ENCODE measurements around the gene ATP5ME. TPM values are rescaled to one million over a fixed set of nuclear protein-coding genes. Genes with fewer than 3 reads are reported as not detected.
A peak's percentile ranks its signal among the peaks of the same experiment; 100 is the strongest.

Gene ATP5ME
- total RNA-seq, 2 donors from 2014 or later, result 187 to 224 TPM

DNA sequence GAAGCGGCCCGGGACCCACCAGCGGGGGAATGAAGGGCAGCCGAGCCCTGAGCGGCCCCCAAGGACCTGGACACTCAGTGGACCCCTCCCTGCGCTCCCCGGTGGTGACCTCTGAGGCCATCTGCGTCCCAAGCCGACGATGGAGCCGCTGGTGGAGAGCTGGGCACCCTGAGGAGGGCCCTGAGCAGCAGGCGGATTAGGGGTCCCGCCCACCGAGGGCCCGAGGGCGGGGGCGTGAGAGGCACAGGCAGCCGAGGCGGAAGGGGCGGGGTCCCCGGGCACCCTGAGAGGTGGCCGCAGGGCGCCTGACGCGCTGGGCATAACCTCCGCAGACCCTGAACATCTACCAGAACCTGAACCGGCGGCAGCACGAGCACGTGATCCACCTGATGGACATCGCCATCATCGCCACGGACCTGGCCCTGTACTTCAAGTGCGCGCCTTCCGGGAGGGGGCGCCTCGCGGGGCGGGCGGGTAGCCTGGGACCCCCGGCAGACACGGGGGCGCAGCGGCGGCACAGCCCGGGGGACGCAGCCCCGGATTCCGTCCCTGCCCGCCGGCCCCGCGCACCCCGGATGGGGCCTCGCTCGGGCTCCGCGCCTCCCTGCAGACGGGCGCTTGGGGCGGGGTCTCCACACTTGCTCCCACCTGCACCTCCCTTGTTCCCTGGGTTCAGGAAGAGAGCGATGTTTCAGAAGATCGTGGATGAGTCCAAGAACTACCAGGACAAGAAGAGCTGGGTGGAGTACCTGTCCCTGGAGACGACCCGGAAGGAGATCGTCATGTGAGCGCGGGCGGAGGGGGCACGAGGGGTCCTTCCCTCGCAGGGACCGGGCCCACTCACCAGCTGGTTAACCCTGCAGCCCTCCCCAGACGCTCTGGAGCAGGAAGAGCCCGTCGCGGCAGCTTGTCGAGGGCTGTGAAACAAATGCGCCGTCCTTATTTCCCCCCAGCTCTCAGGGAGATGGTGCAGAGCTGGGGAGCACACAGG, 10.3 kb downstream of the ATP5ME start:
- H3K27me3 Mint-ChIP-seq, result no peaks in the 10 kb centered on the region
- peaks cover 0 to 16% of the 10 kb centered on the region in 2 donors for H3K4me1 Mint-ChIP-seq (ENCODE audit: low read depth in 2 of 2)
- peak overlapping the region; percentile 85 for H3K4me3 Mint-ChIP-seq
- H3K9me3 Mint-ChIP-seq, result no peaks in the 10 kb centered on the region
- H3K27ac Mint-ChIP-seq, result peak overlapping the region; percentile 56 to 75
- no peaks in the 10 kb centered on the region for H3K36me3 Mint-ChIP-seq
- ATAC-seq, result peak; percentile 86 to 88
- DNase-seq (ENCODE audit: low spot score), result peak; percentile 80

DNA sequence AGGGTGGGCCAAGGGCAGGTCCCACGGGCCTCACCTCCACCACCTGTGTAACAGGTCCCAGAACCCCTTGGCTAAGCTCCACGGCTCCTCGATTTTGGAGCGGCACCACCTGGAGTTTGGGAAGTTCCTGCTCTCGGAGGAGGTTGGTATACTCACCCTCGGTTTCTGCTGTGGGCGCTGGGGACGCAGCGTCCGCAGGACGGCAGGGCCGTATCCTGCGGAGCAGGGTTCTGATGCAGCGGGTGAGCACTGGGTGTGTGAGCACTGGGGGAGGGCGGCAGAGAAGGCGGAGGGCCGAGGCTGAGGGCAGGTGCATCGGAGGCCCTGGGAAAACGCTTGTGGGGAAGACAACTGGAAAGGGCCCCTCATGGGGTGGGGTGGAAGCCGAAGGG, 11.0 kb downstream of the ATP5ME start:
- DNase-seq (ENCODE audit: low spot score) (no peak), ATAC-seq (peak in 1 of 2 donors; percentile 1)
- H3K4me3 Mint-ChIP-seq, result peak overlapping the region; percentile 85
- H3K27me3 Mint-ChIP-seq, result no peaks in the 10 kb centered on the region
- H3K36me3 Mint-ChIP-seq, result no peaks in the 10 kb centered on the region
- H3K27ac Mint-ChIP-seq, result peak overlapping the region; percentile 54 to 75
- H3K9me3 Mint-ChIP-seq, result no peaks in the 10 kb centered on the region
- H3K4me1 Mint-ChIP-seq (ENCODE audit: low read depth in 2 of 2), result peaks cover 0 to 16% of the 10 kb centered on the region in 2 donors

DNA sequence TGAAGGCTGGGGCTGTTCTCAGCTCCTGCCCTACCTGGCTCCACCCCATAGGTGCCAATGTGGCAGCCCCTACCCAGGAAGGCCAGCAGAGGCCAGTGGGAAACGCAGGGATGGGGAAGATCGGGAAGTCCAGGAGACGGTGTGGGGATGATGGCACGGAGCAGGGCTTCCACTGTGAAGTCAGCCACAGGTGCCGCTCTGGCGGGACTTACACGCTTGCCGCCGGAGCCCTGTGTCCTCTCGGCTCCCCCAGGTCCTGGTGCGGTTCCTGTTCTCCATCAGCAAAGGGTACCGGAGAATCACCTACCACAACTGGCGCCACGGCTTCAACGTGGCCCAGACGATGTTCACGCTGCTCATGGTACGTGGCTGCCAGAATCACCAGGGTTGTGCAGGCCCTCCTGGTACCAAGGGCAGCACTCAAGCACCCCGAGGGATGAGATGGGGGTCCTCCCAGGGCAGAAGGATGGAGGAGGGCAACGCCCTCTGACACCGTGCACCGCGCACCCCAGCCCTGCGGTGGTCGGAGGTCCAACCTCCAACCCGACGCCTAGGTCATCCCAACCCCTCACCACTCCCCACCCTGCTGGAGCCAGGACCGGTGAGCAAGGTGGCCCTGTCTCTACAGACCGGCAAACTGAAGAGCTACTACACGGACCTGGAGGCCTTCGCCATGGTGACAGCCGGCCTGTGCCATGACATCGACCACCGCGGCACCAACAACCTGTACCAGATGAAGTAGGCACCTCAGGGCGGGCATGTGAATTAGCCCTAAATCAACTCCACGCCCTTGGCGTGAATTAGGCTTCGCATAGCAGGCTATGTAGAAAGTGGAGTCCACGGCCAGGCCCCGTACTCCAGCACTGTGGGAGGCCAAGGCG, 12.0 kb downstream of the ATP5ME start:
- ATAC-seq (no peak), DNase-seq (ENCODE audit: low spot score) (no peak)
- Mint-ChIP-seq H3K4me3 (peak overlapping the region; percentile 85), H3K36me3 (no peaks in the 10 kb centered on the region), H3K9me3 (no peaks in the 10 kb centered on the region), H3K4me1 (ENCODE audit: low read depth in 2 of 2) (peaks cover 0 to 12% of the 10 kb centered on the region in 2 donors), H3K27ac (peak overlapping the region in 1 of 2 donors; percentile 75), H3K27me3 (no peaks in the 10 kb centered on the region)

DNA sequence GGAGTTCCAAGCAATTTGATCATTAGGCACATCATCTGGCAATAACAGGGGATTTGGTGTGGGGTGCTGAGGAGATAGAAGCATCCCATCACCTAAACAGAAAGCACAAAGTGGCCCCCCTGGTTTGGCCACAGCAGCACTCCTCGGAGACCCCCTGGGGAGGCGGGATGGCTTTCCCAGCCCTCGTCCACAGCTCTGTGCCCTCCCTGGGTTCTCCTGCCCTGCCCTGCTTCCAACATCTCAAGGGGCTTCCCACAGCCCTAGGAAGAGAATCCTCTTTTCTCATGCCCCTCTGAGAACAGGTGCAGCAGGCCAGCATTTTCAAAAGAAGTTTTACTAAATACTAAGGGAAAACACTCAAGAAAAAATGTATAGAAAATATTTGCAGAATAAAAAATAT, 12.8 kb downstream of the ATP5ME start:
- Mint-ChIP-seq H3K27me3 (no peaks in the 10 kb centered on the region), H3K9me3 (no peaks in the 10 kb centered on the region), H3K4me1 (ENCODE audit: low read depth in 2 of 2) (peaks cover 0 to 15% of the 10 kb centered on the region in 2 donors), H3K36me3 (no peaks in the 10 kb centered on the region), H3K4me3 (peak overlapping the region; percentile 19), H3K27ac (no peak overlapping the region)
- ATAC-seq (no peak), DNase-seq (ENCODE audit: low spot score) (no peak)

DNA sequence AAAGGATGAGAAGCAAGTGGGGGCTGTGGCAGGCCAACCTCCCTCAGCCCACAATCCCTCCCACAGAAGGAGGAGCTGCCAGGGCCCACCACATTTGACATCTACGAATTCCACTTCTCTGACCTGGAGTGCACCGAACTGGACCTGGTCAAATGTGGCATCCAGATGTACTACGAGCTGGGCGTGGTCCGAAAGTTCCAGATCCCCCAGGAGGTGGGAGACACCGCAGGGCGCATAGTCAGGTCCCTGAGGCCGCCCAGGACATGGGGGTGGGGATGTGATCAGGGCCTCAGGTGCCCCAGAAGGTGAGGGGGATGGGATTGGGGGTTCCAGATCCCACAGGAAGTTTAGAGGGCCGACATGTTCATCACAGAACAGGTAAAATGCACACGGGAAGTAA, 13.7 kb downstream of the ATP5ME start:
- ATAC-seq (no peak), DNase-seq (ENCODE audit: low spot score) (no peak)
- Mint-ChIP-seq H3K4me3 (no peak overlapping the region), H3K36me3 (no peaks in the 10 kb centered on the region), H3K4me1 (ENCODE audit: low read depth in 2 of 2) (peaks cover 0 to 12% of the 10 kb centered on the region in 2 donors), H3K27ac (no peak overlapping the region), H3K9me3 (no peaks in the 10 kb centered on the region), H3K27me3 (no peaks in the 10 kb centered on the region)

DNA sequence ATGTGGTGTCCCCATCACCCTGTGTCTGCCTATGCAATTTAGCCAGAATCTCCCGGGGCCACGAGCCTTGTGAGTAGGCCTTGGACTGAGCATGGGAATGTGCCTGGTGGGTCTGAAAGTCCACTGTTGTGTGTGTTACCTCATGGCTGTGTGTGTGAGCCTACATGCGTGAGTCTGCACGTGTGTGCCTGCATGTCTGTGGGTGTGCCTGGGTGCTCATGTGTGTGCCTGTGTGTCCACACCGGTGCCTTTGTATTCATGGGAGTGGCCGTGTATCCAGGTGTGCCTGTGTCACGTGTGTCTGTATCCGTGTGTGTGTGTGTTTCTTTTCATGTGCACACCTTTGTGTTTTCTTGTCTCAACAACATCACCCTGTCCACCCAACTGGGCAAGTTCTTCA, 14.2 kb downstream of the ATP5ME start:
- ATAC-seq (no peak), DNase-seq (ENCODE audit: low spot score) (no peak)
- Mint-ChIP-seq H3K4me1 (ENCODE audit: low read depth in 2 of 2) (peaks cover 0 to 11% of the 10 kb centered on the region in 2 donors), H3K27me3 (no peaks in the 10 kb centered on the region), H3K36me3 (no peaks in the 10 kb centered on the region), H3K27ac (no peak overlapping the region), H3K9me3 (no peaks in the 10 kb centered on the region), H3K4me3 (no peak overlapping the region)

DNA sequence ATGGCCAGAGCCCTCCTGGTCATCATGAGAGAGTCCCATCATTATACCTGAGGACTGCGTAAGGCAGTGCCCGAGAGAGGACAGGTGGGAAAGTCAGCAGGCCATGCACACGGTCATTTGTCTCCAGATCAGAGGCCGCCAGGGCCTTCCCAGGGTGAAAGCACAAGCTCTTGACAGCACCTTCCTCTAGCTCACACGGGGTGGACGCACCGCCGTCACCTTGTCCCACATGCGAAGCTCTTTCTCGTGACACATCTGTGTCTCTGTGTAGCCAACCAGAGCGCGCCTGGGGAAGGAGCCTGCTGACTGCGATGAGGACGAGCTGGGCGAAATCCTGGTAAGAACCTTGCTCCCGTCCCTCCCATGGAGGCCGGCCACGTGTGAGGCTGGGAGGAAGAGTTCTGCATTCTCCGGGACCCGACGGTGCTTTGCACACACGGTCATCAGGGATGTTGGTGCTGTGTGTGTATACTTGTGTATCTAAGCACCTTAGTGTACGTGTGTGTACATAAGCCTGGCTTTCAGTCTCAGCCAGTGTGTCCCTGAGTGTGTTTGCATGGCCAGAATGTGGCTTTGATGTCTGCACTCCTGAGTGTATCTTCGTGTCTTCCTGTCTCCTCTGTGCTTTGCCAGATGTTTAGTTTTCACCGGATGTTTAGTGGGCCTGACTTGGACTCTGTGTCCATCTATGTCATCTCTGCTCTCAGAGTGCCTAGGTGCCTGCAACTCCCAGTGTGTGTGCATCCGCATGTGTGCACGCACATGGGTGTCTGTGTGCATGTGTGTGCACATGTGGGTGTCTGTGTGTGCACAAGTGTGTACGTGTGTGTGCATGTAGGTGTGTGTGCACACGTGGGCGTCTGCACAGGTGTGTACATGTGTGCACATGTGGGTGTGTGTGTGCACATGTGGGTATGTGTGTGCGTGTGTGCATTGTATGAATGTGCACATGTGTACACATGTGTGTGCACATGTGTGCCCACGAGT, 15.1 kb downstream of the ATP5ME start:
- no peak for DNase-seq (ENCODE audit: low spot score)
- no peak for ATAC-seq
- Mint-ChIP-seq H3K27me3 (no peaks in the 10 kb centered on the region), H3K4me1 (ENCODE audit: low read depth in 2 of 2) (peaks cover 0 to 9% of the 10 kb centered on the region in 2 donors), H3K9me3 (no peaks in the 10 kb centered on the region), H3K4me3 (no peak overlapping the region), H3K27ac (no peak overlapping the region), H3K36me3 (no peaks in the 10 kb centered on the region)

DNA sequence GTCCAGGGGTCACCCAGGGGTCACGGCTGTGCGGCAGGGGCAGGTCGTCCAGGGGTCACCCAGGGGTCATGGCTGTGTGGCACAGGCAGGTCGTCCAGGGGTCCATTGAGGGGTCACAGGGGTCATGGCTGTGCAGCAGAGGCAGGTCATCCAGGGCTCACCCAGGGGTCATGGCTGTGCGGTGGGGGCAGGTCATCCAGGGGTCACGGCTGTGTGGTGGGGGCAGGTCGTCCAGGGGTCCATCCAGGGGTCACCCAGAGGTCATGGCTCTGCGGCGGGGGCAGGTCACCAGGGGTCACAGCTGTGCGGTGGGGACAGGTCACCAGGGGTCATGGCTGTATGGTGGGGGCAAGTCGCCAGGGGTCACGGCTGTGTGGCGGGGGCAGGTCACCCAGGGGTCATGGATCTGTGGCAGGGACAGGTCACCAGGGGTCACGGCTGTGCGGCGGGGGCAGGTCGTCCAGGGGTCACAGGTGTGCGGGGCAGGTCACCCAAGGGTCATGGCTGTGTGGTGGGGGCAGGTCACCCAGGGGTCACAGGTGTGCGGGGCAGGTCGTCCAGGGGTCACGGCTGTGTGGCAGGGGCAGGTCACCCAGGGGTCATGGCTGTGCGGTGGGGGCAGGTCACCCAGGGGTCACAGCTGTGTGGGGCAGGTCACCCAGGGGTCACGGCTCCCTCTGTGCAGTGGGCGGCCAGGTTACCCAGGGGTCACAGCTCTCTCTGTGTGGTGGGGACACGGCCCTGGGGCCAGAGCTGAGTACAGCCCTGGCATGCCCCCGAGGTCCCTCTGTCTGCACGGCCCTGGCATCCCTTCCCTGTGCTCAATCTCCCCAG, 16.0 kb downstream of the ATP5ME start:
- ATAC-seq (no peak), DNase-seq (ENCODE audit: low spot score) (no peak)
- Mint-ChIP-seq H3K9me3 (no peaks in the 10 kb centered on the region), H3K36me3 (no peaks in the 10 kb centered on the region), H3K4me3 (no peak overlapping the region), H3K27me3 (no peaks in the 10 kb centered on the region), H3K4me1 (ENCODE audit: low read depth in 2 of 2) (peaks cover 0 to 7% of the 10 kb centered on the region in 2 donors), H3K27ac (no peak overlapping the region)

DNA sequence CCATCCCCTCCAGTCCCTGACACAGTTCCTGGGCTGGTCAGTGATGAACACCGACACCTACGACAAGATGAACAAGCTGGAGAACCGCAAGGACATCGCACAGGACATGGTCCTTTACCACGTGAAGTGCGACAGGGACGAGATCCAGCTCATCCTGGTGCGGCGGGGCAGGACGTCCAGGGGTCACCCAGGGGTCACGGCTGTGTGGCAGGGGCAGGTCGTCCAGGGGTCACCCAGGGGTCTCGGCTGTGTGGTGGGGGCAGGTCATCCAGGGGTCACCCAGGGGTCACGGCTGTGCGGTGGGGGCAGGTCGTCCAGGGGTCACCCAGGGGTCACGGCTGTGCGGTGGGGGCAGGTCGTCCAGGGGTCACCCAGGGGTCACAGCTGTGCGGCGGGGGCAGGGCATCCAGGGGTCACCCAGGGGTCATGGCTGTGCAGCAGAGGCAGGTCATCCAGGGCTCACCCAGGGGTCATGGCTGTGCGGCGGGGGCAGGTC, 16.7 kb downstream of the ATP5ME start:
- DNase-seq (ENCODE audit: low spot score), result no peak
- Mint-ChIP-seq H3K9me3 (no peaks in the 10 kb centered on the region), H3K27me3 (no peaks in the 10 kb centered on the region), H3K4me1 (ENCODE audit: low read depth in 2 of 2) (peaks cover 0 to 4% of the 10 kb centered on the region in 2 donors), H3K27ac (no peak overlapping the region), H3K36me3 (no peaks in the 10 kb centered on the region), H3K4me3 (no peak overlapping the region)
- ATAC-seq, result no peak

DNA sequence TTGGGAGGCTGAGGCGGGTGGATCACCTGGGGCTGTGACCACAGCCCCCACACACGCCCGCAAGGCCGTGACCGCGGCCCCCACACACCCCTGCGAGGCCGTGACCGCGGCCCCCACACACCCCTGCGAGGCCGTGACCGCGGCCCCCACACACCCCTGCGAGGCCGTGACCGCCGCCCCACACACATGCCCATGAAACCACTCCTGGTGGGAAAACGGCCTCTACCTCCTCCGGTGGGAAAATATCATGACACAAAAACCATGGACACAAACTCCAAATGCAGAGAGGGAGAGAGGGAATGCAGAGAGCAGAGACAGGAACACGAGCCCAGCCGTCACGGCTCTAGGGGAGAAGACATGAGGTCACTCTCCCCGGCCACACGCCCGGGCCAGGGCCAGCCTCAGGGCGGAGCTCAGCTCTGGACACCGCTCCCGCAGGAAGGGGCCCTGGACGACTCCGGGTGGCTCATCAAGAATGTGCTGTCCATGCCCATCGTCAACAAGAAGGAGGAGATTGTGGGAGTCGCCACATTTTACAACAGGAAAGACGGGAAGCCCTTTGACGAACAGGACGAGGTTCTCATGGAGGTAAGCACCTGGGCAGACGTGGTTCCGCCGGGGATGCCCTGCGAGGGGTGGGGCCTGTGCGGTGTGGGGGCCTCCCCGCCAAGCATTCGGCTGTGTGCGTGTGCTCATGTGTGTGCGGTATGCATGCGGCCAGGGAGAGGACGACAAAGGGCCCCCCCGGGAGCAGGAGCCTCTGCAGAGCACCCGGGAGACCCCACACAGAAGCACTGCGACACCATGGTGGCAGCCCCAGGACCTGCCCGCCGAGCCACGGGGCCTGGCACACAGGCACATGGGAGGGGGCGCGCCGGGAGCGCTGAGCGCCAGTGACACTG, 17.4 kb downstream of the ATP5ME start:
- no peak for ATAC-seq
- Mint-ChIP-seq H3K27me3 (no peaks in the 10 kb centered on the region), H3K27ac (no peak overlapping the region), H3K9me3 (no peaks in the 10 kb centered on the region), H3K36me3 (no peaks in the 10 kb centered on the region), H3K4me1 (ENCODE audit: low read depth in 2 of 2) (peaks cover 0 to 3% of the 10 kb centered on the region in 2 donors), H3K4me3 (no peak overlapping the region)
- no peak for DNase-seq (ENCODE audit: low spot score)

DNA sequence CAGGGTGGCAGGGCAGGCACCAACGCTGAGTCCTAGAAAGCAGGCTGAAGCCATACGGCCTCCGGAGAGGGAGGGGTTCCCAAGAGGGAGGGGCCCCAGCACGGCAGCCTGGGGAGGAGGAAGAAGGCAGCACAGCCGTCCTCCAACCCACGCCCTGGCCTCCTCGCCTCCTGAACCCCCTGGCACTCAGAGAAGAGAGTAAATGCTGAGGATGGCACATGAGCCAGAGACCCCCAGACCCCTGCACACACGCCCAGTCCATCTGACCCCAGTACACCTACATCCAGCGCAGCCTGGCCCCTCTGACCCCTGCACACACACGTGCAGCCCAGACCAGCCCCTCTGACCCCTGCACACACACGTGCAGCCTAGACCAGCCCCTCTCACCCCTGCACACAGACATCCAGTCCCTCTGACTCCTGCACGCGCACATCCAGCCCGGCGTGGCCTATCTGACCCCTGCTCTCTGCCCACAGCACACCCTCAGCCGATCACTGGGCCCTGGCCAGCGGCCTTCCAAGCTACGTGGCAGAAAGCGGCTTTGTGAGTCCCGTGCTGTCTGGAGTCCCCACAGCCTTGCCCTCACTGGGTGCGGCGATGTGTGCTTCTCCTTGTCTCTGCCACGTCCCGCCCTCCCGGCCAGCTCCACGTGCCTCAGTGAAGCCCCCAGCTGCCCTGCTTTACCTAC, 18.5 kb downstream of the ATP5ME start:
- no peak overlapping the region for H3K4me3 Mint-ChIP-seq
- no peaks in the 10 kb centered on the region for H3K27me3 Mint-ChIP-seq
- ATAC-seq (no peak), DNase-seq (ENCODE audit: low spot score) (no peak)
- H3K36me3 Mint-ChIP-seq, result no peaks in the 10 kb centered on the region
- no peaks in the 10 kb centered on the region for H3K9me3 Mint-ChIP-seq
- H3K27ac Mint-ChIP-seq, result no peak overlapping the region
- peaks cover 0 to 3% of the 10 kb centered on the region in 2 donors for H3K4me1 Mint-ChIP-seq (ENCODE audit: low read depth in 2 of 2)

Data from natural killer cell treated with Interleukin-12 subunit alpha and Interleukin-12 subunit beta and Interleukin-15 and Interleukin-18, amount 100 ng/mL, for 72 hours (primary cell).